Astrocyte of the spinal cord (primary cell): Measurements from ENCODE around the gene DNASE1L1.

ENCODE experiments used
- DNase-seq: peaks from one replicate; pipeline ENCODE4 v3.0.0; 2011; ENCODE audit warnings: low read depth, low spot score
- H3K4me3 ChIP-seq: 2 replicates; pipeline ENCODE4 v1.5.1; 2011; ENCODE audit warnings: low read depth, mild to moderate bottlenecking, low read length, moderate library complexity
- CTCF ChIP-seq: IDR thresholded peaks from 2 replicates; pipeline ENCODE4 v1.5.1; 2012; ENCODE audit warnings: low read depth, mild to moderate bottlenecking, low read length, inconsistent platforms
- in situ Hi-C: cut with HindIII; loops from 2 replicates; pipeline ENCODE4 v1.10.0; 2017; ENCODE audit warnings: low sequenced_read_pairs

The DNASE1L1 gene

GRCh38 chrX:154370300-154371016, 38.6 kb downstream of the DNASE1L1 start:
- in situ Hi-C loops, result no loop called here
- TF ChIP-seq CTCF, result no peak
- H3K4me3 ChIP-seq, result peak overlapping the region; percentile 71
- no peak for DNase-seq

- in situ Hi-C loops, result no loop called here
Measured at GRCh38 chrX:154369449-154370299, 39.4 kb downstream of the DNASE1L1 start.

GRCh38 chrX:154368630-154369448, 40.2 kb downstream of the DNASE1L1 start:
- no peak for TF ChIP-seq CTCF
- DNase-seq, result peak; percentile 92
- H3K4me3 ChIP-seq, result peak overlapping the region; percentile 71
- in situ Hi-C loops, result no loop called here

More at GRCh38 chrX:154369449-154370299, 39.4 kb downstream of the DNASE1L1 start:
- peak; percentile 96 for DNase-seq
- TF ChIP-seq CTCF, result no peak
- peak overlapping the region; percentile 71 for H3K4me3 ChIP-seq

GRCh38 chrX:154367474-154368308, 41.4 kb downstream of the DNASE1L1 start:
- no peak for DNase-seq
- TF ChIP-seq CTCF, result no peak
- in situ Hi-C loops, result no loop called here
- peak overlapping the region; percentile 71 for H3K4me3 ChIP-seq

GRCh38 chrX:154366666-154367055, 42.4 kb downstream of the DNASE1L1 start:
- no peak overlapping the region for H3K4me3 ChIP-seq
- no peak for DNase-seq
- in situ Hi-C loops, result no loop called here
- TF ChIP-seq CTCF, result no peak
